IPS-NIHi11 (cell line): ENCODE data around the gene MBOAT1.
A peak's percentile ranks its signal among the peaks of the same experiment; 100 is the strongest.

ENCODE experiments used
- DNase-seq: peaks from one replicate; pipeline ENCODE4 v3.0.0; 2012; ENCODE audit warnings: mixed read lengths, low spot score

The MBOAT1 gene

DNA sequence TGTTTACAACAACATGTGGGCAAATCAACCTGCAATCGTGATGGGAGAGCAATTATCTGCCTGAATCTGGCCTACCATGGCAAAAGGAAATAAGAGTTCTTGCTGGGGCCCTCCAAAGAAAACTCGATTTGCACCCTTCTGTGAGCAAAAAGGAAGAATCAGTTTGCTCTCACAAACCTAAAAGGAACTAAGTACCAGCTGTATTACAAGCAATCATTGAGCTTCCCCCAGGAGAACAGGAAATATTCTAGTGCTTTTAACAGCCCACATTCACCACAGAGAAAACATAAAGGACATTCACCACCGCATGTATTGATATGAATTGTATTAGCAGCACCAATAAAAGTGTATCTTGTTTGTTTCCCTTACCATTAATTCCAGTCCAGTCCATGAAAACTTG, 75.0 kb downstream of the MBOAT1 start:
- DNase-seq, result no peak

DNA sequence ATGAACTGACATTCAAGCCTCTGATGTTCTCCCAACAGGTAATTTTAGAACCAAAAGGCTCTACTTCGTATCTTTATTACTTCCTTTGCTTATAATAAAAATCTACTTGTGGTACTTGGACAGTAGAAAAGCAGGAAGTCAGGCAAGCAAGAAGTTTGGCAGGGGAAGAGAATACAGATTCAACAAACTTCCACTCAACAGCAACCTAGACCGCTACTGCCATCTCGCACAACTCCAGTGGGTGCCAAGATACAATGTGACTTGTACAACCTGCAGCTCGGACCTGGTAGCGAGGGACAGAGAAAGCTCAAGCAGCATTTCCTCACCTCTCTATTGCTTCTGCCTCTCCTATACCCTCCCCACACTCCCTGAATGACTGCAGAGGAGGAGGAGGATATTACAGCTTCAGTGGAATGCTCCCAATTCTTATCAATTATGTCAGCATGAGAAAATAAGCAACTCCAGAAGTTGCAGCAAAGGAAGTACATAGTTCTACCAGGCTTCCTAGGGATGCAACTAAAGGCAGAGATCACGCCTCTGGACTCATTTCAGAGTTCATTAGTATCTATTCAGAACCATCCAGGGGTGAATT, 76.5 kb downstream of the MBOAT1 start:
- DNase-seq, result no peak

GRCh38 chr6:20134613-20135012, 77.7 kb downstream of the MBOAT1 start:
- no peak for DNase-seq

DNA sequence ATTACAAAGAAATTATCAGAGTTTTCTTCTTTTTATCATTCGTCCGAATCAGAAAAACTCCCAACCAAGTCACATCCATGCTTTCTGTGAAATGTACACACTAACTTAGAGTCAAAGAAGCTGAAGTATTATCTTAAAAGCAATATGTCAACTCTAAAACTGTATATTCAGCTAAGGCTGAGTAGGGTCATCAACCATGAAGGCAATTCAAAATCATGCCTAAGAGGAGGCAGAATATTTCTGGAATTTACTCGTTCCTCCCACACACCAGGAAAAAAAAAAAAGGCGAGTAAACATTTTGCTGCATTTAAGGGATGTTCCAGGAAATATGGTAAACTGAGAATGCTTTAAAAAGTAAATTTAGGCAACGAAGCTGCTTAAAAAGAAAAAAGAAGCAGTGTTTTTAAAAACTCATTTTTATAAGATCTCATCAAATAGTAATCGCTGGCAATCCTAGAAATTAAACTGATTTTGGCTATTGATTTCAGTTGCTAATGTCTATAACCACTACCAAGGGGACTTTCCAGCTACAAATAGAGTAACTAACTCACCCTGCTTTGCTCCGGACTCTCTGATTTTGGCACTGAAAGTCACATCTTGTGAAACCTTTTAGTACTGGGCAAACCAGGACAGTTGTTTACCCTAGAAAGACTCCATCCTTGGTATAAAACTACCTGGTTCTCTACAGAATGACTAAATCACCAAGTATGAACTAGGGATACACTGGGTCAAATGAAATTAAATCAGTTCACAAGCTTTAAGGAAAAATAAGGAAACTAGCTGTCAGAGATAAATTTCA, 82.8 kb downstream of the MBOAT1 start:
- DNase-seq, result no peak

- no peak for DNase-seq
These were observed 84.3 kb downstream of the MBOAT1 start for GRCh38 chr6:20128018-20128417.

DNA sequence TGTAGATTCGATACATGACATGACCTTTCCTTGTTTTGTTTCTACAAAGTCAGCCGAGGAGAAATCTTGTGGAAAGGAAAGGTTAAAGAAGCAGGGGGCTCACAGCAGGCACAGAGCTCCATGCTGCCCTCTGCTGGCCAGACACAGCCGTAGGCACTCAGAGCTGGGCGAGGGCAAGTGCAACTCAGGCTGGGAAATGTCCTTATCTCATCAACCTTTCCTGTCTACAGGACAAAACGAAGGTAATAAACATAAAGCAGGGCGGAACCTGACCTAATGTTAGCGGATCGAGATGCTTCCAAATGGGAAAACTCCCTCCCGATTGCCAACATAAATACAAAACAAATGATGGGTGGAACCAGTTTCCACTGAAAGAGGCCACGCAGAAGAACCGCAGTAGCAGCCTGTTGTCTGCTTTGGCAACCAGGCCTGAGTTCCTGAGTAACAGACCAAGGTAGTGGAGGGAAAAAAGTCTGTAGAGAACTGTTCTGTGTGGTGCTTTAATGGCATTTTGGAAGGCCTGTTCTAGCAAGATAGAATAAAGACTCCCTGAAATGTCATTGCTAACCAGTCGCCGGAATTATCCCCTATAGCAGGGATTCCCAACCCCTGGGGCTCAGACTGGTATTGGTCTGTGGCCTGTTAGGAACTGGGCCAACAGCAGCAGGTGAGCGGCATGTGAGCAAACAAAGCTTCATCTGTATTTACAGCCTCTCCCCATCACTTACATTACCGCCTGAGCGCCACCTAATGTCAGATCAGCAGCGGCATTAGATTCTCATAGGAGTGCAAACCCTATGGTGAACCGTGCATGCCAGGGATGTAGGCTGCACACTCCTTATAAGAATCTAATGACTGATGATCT, 85.2 kb downstream of the MBOAT1 start:
- DNase-seq, result peak; percentile 83

DNA sequence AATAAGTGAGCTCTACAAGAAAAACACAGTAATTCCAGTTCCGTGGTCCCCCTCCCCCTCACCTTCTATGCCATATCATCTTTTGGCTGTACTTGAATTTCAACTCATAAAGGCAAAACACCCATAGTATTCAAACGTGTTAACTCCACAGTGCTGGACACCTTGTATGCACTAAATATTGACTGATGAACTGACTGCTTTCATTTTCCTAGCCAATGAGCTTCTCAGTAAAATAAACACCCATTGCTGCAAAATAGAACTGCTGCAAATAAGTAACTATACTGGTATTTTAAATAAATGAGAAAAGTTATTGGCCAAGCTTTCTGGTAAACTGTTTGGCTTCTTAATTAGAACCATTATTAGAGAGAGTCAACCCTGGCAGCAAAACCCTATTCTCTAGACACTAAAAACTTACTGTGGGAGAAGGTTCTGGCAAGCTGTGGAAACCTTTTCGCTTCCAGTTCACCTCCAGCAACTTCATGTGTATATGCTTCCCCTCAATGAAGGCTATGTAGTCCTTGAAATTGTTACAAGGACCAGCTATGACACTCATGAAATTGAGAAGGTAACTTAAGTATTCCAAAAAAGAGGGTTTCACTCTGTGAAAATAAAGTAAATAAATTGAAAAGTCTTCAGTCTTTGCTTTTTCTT, 86.0 kb downstream of the MBOAT1 start:
- no peak for DNase-seq

DNA sequence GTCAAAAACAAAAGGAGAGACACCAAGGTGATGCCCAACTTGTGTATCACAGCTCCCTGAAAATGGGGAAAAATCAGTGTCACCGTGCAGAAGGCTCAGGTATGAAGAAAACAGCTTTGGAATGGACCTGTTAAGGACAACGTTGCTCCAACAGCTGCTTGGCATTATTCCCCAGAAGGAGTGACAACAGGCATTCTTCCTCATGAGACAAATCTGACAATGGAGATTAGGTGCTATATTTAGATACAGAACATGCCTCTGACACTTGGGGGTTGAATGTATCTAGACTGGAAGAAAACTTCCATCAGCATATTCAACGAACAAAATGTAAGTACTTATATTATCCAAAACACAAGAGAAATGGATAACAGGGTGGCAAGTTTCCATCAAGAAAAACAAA, 87.7 kb downstream of the MBOAT1 start:
- no peak for DNase-seq

DNA sequence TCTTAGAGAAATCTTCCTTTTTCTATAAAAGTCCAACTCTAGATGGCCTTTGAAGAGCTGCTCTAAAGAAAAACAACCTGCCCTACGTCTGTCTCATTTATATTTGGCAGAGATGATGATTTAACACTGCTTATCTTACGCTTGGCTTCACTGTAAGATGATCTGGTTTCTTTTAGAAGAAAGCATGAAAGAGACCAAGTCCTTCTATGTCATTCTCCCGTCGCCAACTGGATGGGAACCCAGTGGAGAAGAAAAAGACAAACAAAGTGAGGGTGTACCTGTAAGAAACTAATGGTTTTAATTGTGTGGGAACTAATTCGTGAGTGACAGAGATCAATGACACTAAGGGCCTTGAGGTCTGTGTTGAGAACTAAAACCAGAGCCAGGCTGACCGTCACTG, 92.8 kb downstream of the MBOAT1 start:
- no peak for DNase-seq

DNA sequence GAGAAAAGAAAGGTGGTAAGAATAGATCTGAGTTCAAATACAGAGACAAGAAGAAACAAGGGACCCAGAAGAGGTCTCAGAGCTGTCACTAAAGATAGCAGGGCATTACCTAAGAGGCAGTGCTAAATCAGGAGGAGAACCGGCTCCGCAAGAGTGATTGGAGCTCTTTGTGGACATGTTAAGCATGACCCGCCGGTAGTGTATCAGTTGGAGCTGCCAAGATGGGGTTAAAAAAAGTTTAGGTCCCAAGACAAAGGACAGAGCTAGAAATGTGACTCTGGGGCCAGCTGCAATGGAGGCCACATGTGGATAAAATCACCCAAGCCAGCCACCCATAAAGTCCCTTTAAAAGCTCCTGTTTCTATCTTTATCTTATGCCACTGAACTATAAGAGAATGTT, 93.4 kb downstream of the MBOAT1 start:
- DNase-seq, result peak; percentile 17

GRCh38 chr6:20117474-20117873, 94.8 kb downstream of the MBOAT1 start:
- peak; percentile 54 for DNase-seq

GRCh38 chr6:20116792-20117191, 95.5 kb downstream of the MBOAT1 start:
- DNase-seq, result no peak

DNA sequence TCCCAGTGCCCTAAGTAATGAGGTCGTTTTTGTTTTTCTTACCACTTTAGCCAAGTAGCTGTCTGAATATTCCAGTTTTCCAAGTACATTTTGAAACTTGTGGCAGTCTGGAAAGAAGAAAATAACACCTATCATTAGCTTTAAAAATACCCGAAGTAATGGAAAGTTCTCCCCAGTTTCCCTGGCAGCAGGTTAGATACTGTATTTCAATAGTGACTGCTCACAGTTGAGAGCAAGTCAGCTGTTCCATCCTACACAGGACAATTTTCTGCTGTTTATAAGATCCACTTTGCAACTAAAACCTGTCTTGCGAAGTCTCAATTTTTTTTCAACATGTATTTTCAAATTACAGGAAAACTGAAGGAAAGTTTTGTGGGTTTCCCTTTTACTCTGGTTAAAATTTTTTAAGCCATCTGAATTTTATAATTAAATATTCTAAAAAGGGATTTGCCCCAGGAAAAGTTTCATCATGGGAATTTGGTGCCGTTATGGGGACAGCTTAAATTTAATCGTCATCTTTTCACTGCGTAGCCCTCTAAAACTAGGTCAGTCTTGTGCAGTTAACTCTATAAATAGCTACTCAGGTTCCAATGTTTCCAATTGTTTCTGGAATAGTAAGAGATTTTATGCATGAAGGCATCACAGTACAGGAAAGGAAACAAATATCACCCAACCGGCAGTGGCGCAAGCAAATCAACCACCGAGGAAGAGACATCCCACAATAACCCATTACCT, 96.9 kb downstream of the MBOAT1 start:
- no peak for DNase-seq

DNA sequence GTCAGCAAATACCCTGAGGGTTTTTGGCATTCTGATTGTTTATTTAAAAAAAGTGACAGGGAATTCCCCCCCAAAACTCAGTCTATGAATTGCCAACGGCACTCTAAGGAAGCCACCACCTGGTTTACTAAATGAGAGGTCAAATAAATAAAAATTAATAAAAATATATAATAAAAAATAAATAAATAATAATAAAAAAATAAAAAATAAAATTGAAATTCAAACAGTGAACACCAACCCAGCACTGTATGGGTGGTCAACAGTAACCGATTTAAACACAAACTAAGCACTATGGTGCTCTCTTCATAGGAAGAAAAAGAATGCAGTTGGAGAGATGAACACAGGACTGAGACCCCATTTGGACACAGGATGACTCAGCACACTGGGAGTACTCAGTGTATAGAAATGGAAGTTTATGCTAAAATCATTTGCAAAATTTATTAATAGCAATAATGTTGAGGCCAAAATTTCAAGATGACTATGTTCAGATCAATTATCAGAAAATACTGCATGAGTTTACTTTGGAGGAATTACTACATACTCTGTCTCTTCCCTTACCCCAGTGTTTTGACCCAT, 98.5 kb downstream of the MBOAT1 start:
- DNase-seq, result no peak

GRCh38 chr6:20112841-20113240, 99.4 kb downstream of the MBOAT1 start:
- DNase-seq, result no peak

DNA sequence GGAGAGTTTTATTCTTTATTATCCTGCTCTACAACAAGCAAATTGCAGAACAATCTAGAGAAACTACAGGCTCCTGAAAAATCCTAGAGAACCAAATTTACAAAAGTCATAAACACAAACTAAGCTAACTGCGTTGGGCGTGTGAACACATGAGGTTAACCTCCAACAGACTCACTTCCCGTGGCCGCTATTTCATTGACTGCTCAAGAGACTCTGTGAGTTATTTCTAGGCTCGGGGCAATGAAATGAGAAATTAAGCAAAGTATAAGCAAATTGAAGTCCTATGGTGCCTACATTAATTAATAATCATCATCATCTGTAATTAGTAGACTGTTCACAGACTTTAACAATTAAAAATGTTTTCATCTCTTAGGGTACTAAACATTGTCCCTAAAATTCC, 100.0 kb downstream of the MBOAT1 start:
- DNase-seq, result no peak

- no peak for DNase-seq
These were observed 101.8 kb downstream of the MBOAT1 start for GRCh38 chr6:20110478-20110877.

GRCh38 chr6:20109526-20109925, 102.7 kb downstream of the MBOAT1 start:
- DNase-seq, result no peak

GRCh38 chr6:20105838-20106237, 106.4 kb downstream of the MBOAT1 start:
- no peak for DNase-seq

- no peak for DNase-seq
These were observed 107.6 kb downstream of the MBOAT1 start for GRCh38 chr6:20104696-20105095.

DNA sequence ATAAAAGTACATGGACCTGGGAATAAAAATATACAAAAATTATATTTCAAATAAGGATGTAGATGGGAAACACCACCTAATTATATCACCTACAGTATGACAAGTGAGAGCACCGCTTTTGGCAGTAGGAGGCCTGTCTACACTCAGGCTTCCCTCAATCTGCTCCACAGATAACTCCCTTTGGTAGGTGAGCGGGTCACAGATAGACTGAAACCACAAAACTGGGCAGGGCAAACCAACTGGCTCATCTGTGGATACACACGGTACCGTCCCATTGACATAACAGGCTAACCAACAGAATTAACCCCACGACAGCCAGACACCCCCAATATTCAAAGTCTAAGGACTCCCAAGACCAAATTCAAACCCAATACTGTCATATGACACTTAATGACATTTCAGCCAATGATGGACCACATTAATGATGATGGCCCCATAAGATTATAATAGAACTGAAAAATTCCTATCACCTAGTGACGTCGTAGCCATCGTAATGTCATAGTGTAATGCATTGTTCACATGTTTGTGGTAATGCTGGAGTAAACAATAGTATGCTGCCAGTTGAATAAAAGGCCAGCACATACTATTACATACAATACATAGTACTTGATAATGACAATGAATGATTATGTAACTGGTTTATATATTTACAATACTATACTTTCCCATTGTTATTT, 109.7 kb downstream of the MBOAT1 start:
- no peak for DNase-seq
